Astrocyte of the cerebellum (primary cell): ENCODE results near the gene SOCS3.

ENCODE experiments used
- DNase-seq: peaks from one replicate; pipeline ENCODE4 v3.0.0-alpha.2; 2011; ENCODE audit warnings: low read depth
- H3K4me3 ChIP-seq: 2 replicates; pipeline ENCODE4 v1.5.1; 2011; ENCODE audit warnings: mild to moderate bottlenecking, low read depth, low read length, moderate library complexity
- in situ Hi-C: cut with HindIII; loops from 2 replicates; pipeline ENCODE4 v1.10.0; 2017; ENCODE audit warnings: low sequenced_read_pairs
- TF ChIP-seq, protein P1 (sequence below): IDR thresholded peaks from 2 replicates; pipeline ENCODE4 v1.5.1; 2012; ENCODE audit warnings: low read length, low read depth, moderate library complexity, mild to moderate bottlenecking; ENCODE audit errors: missing control alignments

SOCS3 gene

DNA sequence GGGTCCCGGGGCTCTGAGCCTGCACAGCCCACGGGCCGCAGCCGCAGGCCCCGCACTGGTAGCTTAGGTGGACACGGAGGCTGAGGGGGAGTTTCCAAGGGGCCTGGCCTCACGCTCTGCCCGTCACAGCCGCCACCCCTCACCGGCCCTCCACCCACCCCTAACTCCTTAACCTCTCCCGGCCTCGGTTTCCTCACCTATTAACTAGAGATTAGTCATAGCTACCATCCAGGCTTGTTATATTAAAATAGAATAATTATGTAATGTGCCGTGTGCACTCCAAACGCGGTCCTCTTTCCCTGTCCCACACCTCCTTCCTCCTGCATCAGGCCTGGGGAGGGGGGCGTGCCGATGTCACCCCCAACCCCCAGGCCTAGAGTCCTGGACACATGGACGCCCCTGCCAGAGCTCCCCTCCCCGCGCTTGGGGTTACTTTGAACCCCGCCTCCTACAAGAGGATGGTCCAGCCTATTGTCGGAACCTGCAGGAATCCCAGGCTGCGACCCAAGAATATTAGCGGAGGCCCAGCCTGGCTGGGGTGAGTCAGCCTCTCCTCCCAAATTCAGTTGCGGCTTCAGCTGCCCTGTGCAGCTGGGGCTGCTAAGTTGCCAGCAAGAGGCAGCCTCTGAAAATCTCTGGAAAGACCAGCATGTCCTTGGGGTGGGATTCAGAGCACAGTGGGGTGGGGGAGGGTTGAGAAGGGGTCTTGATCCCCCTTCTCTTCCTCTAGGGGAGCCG, 17.3 kb downstream of the SOCS3 start:
- DNase-seq, result peak; percentile 87
- in situ Hi-C loops, result loop anchor here (5.0 kb wide), 2 partner anchors 50 to 80 kb away; no protein-coding TSS in a partner anchor
- TF ChIP-seq, protein P1, sequence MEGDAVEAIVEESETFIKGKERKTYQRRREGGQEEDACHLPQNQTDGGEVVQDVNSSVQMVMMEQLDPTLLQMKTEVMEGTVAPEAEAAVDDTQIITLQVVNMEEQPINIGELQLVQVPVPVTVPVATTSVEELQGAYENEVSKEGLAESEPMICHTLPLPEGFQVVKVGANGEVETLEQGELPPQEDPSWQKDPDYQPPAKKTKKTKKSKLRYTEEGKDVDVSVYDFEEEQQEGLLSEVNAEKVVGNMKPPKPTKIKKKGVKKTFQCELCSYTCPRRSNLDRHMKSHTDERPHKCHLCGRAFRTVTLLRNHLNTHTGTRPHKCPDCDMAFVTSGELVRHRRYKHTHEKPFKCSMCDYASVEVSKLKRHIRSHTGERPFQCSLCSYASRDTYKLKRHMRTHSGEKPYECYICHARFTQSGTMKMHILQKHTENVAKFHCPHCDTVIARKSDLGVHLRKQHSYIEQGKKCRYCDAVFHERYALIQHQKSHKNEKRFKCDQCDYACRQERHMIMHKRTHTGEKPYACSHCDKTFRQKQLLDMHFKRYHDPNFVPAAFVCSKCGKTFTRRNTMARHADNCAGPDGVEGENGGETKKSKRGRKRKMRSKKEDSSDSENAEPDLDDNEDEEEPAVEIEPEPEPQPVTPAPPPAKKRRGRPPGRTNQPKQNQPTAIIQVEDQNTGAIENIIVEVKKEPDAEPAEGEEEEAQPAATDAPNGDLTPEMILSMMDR, result no peak
- peak overlapping the region; percentile 31 for H3K4me3 ChIP-seq

DNA sequence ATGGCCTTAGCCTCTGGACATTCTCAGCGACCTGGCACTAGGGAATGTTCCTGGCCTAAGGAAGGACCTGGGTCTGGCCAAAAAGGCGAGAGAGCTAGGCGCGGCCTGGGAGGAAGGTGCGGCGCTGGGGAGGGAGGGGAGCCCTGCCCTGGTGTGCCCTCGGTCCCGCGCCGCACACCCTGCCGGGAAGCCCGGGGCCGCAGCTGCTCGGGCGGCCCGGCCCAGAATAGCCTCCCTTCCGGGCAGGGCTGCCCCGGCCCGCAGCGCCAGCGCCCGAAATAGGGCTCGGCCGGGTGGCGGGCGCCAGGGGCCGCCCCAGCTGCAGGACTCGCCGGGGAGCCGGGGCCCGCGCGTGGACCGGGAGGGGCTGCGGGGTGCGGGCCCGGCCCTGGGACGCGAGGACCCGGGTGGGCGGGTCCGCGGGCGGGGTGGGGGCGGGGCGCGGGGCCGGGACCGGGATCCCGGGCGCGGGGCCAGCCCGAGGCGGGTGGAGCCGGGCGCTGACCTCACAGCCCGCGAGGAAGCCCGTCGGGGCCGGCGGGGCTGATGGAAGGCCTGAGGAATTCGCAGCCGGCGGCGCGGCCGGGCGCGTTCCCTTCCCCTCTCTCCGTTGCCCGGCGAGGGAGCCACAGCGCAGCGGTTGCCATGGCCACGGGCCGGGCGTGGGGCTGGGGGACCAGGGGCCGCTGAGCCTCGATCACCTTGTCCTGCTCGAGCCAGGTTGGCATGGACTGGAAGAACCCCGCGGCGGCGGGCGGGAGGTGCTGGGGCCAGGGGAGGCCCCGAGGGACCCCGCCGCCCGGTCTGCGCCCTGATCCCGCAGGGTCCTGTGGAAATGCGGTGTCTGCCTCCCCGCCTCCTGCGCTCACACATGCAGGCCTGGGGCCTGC, 18.1 kb downstream of the SOCS3 start:
- peak overlapping the region; percentile 31 for H3K4me3 ChIP-seq
- in situ Hi-C loops, result loop anchor here (5.0 kb wide), 2 partner anchors 50 to 80 kb away; no protein-coding TSS in a partner anchor
- TF ChIP-seq, protein P1, result no peak
- no peak for DNase-seq

DNA sequence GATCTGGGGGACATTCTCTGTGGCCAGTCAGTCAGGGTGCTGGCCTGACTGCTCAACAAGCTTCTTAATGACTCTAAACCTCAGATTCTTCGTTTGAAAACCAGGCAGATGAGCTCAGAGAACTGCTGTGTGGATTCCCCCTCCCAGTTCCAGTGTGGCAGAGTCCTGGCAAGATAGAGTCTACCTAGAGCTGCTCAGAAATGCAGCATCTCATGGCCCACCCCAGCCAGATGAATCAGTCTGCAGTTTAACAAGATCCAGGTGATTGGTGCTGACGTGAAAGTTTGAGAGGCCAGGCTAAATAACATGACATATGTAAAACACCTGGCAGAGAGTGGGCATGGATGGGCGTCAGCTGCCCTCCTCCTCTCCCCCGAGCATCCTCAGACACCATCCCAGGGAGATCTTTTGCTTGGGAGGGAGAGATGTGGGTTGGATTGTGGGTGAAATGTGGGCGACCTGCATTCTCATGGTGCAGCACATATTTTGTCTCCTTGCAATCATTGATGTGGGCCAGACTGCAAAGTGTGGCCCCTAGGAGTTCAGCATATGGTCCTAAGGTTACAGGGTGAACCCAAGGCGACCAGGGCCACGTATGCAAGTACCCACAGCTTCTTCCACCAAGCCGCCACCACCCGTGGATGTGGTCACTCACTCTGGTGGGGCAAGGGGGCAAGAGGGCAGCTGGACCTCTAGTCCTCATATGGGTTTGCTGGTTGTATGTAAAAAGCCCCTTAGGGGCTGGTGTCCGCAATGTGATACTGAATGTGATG, 19.5 kb downstream of the SOCS3 start:
- no peak for DNase-seq
- in situ Hi-C loops, result loop anchor here (5.0 kb wide), 2 partner anchors 48 to 82 kb away; no protein-coding TSS in a partner anchor
- TF ChIP-seq, protein P1, result no peak
- no peak overlapping the region for H3K4me3 ChIP-seq

DNA sequence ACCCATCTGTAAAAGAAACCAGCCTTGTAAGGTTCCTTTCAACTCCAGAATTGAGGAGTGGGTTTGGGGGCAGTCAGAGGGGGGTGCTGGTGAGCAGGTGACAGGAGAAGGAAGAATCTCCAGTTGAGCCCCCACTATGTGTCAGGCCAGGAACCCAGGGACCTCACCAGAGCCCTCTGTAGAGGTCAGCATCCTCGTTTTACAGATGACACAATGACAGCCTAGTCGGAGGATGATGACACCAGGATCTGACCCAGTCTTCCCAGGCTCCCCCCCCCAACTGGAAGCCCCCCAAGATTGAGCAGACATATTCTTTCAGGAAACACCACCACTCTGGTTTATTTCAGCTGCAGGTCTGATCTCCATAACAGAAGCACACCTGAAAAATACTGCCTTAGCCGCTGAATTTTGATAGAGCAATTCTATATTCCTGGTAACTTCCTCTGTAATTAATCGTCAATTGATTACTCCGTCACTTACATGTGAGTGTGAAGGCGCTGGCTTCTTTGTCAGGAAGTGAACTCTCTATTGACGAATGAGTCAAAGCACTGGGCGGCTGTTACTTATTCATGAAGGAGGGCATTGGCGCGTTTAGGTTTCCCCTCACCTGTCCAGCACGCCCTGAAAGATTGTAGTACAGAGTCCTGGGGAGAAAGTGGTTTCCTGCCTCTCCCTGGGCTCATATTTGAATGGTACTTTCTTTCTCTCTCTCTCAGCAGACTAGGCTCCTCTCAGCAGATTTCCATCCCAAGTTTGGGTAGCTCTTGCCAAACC, 21.2 kb downstream of the SOCS3 start:
- in situ Hi-C loops, result no loop called here
- DNase-seq, result no peak
- TF ChIP-seq, protein P1, result no peak
- H3K4me3 ChIP-seq, result no peak overlapping the region

DNA sequence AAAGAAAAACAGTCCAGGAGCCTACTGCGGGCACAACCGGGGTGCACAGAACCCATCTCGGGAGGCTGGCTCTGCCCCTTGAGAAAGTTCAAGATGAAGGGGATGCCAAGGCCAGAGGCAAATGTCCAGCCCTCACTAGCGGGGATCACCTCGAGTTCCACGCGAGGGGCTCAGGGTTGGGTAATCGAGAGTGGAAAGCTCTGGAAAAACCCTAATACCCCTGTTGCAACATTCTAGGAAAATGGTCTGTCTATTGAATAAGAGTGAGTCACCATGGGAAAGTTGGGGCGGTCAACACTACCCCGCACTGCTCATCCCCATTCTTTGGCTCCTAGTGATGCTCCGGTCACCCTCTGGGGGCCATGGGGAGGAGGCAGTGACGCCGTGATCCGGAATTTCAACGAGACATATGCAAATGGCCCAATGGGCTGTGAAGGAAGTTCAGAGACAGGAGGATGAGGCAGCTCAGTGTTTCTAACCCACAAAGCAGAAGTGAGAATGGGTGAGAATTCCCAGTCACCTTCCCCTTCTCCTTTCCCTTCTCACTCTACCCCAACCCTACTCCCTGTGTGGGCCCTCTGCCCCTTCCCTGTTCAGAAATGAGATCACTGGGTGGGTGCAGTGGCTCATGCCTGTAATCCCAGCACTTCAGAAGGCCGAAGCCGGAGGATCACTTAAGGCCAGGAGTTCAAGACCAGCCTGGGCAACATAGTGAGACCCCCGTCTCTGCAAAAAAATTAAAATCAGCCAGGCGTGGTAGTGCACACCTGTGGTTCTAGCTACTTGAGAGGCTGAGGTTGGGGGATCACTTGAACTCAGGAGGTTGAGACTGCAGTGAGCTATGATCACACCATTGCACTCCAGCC, 22.4 kb downstream of the SOCS3 start:
- TF ChIP-seq, protein P1, result no peak
- no peak overlapping the region for H3K4me3 ChIP-seq
- in situ Hi-C loops, result no loop called here
- no peak for DNase-seq
